Prostate gland (tissue), 2 donors: ENCODE results near the gene TBC1D14.
A peak's percentile ranks its signal among the peaks of the same experiment; 100 is the strongest.

Experiments
- POLR2A ChIP-seq: fragments of 450-650 bp; IDR thresholded peaks from one replicate; pipeline ENCODE4 v1.6.1; 2016; ENCODE audit warnings: antibody characterized with exemption, mild to moderate bottlenecking
- POLR2AphosphoS5 ChIP-seq: sonication (generic); formaldehyde crosslinking; IDR thresholded peaks from one replicate; pipeline ENCODE4 v1.6.1; 2017; ENCODE audit warnings: antibody characterized with exemption
- TF ChIP-seq, protein P1 (sequence below), 4 experiments: fragments of 200-600 bp in 2 of 4; fragments of 450-650 bp in 2 of 4; sonication (generic) in 2 of 4; IDR thresholded peaks; 1 replicate in 3 of 4; 2 replicates in 1 of 4; pipeline ENCODE4 v1.5.1; 2016 to 2019; ENCODE audit warnings: antibody characterized with exemption in 4 of 4, mild to moderate bottlenecking in 2 of 4, moderate library complexity in 2 of 4

DNA sequence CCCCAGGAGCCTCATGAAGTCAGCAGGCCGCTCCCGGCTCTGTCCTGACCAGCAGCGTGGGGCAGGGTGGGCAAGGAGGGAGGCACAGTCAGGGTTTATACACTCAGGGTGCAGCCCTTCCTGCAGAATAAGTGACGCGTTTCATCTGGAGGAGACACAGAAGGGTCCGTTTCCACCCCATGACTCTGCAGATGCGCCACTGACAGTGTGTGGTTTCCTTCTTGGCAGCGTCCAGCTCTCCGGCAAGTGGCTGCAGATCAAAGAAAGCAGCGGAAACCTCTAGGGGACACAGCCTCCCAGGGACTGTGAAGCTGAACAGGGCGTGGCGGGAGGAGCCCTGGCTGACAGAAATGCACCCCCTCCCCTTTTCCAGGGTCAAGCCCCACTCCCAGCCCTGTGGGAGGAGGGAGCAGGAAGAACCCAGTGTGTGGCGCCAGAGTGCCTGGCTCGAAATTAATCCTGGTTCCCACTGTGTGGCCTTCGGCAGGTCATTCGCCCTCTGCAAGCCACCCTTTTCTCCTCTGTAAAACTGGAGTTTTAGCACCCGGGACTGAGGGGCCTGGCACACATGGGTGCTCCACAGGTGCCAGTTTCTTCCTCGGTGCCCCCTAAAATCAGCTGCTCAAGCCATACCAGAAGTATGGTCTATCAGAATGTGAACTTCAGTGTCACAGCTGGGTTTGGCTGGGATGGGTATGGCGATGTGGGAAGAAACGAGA, 17.3 kb upstream of the TBC1D14 start:
- no peak for TF ChIP-seq POLR2A
- TF ChIP-seq, protein P1, sequence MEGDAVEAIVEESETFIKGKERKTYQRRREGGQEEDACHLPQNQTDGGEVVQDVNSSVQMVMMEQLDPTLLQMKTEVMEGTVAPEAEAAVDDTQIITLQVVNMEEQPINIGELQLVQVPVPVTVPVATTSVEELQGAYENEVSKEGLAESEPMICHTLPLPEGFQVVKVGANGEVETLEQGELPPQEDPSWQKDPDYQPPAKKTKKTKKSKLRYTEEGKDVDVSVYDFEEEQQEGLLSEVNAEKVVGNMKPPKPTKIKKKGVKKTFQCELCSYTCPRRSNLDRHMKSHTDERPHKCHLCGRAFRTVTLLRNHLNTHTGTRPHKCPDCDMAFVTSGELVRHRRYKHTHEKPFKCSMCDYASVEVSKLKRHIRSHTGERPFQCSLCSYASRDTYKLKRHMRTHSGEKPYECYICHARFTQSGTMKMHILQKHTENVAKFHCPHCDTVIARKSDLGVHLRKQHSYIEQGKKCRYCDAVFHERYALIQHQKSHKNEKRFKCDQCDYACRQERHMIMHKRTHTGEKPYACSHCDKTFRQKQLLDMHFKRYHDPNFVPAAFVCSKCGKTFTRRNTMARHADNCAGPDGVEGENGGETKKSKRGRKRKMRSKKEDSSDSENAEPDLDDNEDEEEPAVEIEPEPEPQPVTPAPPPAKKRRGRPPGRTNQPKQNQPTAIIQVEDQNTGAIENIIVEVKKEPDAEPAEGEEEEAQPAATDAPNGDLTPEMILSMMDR (IDR thresholded peaks at IDR 0.05), result peak in 1 of 4 experiments; percentile 23
- no peak for TF ChIP-seq POLR2AphosphoS5
